ENCODE data around the gene OGA.

The OGA gene

DNA sequence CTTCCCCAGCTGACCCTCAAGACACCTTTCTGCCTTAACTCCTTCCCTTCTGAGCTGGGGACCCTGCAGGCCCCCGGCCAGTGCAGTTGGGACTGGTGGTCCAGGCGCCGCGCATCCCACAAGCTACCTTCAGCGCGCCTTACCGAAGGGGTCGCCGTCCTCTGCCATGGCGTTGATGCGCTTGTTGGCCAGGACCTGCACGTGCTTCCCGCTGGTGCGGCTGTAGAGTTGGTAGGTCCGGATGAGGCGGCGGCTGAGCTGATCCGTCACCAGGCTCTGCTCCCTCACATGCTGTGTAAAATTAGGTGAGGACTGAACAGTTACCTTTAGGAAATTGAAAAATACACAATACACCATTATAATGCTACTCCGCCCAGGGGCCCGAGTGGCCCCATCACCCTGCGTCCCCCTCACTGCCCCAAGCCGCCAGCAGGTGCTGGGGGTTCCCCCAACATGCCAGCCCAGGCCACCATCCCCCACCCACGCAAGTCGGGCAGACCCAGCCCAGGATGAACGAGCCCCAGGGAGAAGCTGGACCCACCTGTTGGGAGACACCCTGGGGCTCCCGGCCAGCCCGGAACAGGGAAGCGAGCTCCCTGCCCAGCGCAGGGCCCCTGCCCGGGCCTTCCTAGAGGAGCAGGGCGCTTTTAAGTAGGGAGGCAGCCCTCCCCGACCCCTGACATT is 43.5 kb downstream of the OGA start:
- no peak for DNase-seq (ENCODE audit: low spot score)

DNA sequence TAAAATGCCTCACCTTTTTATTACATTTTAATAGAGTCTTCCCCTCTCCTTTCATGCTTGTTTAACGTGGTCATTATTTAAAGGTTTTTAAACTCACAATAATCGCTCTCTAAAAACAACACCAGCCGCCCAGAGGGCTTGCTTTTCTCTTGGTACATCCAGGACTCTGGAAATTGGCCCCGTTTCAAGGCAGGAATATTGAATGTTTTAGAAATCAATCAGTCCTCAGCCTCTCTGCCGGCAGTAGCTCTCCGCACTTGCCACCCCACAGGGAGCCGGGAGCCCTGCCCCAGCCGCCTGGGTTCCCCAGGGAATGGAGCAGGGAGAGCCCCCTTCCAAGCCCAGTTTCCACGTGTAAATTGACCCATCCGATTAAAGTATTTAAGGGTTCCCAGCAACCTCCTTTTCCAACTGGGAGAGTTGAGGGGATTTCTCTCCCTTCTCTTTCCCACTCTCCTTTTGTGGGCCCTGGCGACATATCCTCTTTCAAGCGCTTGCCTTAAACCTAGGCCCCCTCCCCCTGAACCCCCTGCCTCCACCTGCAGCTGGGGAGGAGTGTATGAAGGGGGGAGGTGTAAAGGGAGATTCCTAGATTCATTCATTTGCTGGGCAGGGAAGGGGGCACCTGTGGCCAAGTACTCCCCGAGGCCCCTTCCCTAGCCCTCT is 44.2 kb downstream of the OGA start:
- no peak for DNase-seq (ENCODE audit: low spot score)

DNA sequence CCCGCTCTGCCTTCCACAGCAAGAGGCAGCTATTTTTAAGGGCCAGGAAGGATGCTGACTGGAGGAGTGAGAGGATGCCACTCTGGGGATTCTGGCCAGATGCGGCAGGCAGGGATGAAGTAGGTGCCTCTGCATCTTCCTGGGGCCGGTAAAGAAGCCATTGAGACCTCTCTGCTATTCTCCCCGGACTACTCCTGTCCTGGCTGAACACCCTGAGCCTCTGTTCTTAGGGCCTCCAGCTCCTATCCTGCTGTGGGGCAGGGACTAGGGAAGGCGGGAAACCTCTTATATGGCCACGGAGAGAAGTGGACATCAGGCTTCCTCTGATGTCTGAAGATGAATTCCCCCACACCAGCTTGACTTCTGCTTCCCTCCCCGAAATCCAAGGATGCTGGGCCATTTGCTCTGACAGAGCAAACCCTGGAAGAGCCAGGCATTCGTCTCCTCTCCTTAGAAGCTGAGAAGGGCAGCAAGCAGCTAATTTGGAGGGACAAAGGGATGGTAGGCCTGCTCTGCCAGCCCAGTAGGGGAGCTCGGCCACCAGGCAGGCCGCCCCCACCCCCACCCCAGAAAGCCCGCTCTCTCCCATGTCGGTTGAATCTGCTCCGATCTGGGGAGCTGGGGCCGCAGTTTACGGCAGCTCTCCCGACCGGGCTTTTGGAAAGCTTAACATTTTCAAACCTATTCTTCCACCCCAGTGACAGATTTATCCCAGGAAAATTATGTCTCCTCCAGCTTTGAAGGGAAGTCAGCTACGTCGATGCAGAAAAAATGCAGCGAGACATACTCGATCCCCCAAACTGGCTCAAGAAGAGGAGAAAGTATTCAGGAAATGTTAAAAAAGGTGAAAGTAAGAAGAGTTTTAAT is 45.1 kb downstream of the OGA start:
- no peak for DNase-seq (ENCODE audit: low spot score)

DNA sequence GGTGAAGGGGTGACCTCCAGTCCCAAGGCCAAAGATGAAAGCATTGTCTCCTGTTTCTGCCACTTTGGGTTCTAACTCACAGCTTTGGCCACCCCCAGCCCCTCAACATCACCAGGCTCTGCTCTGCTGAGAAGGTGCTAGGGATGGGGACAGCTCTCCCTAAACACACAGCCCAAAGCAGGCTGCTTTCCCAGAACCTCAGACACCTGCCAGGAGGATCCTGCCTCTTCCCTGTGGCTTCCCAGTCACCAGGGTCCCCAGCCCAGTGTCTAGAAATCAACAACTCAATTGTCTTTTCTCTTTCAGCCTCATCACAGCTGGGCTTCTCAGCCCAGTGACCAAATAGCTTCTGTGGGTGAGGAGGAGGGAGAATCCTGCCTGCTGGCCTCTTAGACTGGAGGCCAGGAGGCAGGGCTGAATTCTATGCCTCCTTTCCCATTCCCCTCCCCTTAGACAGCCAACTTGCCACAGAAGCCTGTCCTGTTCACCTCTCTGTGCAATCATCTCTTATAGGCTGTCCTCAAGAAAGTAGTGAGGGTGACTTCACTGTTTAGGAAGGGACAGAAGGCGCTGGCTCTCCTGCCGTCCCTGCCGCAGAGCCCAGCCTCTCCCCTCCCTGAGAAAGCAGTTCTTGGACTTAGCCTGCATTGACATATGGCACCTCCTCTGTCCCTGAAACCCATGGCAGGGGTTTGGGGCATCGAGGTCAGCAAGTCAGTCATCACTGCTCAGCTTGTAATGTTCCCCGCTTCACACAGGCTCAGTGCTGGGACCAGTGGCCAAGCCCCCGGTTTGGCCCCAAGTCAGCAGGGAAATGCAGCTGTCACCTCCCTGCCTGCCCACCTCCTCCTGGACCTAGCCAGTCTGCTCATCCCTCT is 46.0 kb downstream of the OGA start:
- DNase-seq (ENCODE audit: low spot score) = no peak

DNA sequence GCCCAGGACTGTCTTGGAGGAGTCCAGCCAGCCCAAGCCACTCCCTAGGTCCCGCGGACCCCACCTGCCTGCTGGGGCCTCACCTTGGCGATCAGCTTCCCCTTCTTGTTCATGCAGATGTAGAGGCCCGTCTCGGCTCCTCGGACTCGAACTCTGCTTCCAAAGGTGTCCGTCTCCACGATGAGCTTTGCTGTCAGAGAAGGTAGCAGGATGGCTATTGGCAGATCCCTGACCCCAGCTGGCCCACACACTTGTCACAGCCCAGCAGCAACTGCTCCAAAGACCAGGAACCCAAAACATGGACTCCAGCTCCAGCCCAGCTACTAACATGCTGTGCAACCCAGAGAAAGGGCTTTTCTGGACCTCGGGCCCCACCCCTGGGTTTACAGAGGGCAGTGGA is 46.9 kb downstream of the OGA start:
- DNase-seq (ENCODE audit: low spot score) = no peak

DNA sequence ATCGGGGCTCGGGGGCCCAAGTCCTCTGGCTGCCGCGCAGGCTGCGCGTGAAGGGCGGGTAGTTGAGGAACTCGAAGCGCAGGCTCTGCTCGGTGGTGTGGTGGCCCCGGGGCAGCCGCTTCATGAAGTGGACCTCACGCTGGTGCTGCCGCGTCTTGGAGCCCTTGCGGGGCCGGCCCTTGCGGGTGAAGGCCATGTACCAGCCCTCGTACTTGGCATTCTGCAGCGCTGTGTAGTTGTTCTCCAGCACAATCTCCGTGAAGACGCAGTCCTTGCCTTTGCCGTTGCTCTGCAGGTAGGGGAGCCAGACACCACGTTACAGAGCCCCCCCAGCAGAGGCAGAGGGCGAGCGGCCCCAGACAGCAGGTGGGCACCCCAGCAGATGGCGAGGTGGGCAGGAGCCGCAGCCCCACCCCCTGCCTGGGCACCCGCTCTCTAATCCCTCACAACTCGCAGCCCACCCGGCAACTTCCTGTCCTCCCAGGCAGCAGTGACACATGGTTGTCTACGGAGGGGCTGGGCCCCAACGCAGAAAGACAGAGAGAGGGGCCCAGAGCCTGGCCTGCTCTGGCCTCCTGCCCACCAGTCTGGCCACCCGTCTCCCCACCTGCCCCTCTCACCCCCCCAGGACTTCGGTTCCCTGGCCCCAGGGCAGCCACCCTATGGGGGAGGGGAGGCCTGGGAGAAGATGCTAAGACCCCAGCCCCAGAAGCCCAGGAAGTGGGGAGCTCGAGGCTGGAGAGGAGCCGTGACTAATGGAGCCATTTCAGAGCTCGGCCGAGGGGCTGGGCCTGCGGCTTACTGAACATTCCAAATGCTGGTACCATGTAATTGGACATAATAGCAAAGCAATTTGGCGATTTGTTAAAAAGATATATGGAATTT is 47.7 kb downstream of the OGA start:
- no peak for DNase-seq (ENCODE audit: low spot score)

DNA sequence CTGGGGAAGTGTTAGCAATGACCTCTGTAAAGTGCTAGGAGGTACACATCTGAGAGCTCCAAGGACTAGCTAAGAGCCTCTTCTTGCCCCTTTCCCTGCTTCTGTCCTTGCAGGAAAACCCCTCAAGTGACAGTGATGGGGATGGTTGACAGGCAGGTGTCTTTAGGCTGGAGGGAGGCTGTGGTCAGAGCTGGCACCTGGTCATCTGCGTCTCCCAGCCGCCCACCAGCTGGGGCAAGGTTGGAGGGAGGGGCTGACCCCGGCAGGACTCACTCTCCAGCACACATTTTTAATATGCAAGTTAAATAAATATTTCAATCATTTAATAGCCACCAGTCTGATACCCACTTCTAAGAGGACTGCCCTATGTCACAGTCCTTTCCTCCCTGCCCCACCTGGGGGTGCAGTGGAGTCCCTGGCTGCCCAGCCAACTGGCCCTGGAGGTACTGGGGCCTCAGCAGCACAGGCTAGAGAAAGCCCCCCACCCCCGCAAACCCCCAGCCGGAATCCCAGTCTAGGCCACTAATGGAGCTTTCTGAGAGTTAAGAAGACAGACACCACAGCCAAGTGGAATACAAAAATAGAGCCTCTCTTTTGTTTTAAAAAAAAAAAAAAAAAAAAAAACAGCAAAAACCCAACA is 48.6 kb downstream of the OGA start:
- no peak for DNase-seq (ENCODE audit: low spot score)

DNA sequence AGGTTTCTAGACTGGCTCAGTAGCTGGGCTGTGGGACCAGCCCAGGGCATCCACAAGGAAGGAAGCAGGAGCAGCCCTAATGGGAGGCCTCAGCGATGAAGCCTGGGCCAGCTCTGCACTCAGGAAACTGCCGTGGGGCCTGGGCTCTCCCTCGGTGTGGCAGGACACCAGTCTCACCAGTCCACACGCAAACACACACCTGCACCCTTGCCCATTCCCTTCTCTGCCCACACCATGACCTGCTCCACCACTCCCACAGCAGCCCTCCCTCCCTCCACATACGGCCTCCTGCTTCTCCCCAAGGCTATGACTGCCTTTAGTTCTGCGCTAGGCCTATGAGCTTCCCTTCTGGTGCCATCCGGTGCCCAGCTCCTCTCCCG is 49.5 kb downstream of the OGA start:
- DNase-seq (ENCODE audit: low spot score) = no peak

DNA sequence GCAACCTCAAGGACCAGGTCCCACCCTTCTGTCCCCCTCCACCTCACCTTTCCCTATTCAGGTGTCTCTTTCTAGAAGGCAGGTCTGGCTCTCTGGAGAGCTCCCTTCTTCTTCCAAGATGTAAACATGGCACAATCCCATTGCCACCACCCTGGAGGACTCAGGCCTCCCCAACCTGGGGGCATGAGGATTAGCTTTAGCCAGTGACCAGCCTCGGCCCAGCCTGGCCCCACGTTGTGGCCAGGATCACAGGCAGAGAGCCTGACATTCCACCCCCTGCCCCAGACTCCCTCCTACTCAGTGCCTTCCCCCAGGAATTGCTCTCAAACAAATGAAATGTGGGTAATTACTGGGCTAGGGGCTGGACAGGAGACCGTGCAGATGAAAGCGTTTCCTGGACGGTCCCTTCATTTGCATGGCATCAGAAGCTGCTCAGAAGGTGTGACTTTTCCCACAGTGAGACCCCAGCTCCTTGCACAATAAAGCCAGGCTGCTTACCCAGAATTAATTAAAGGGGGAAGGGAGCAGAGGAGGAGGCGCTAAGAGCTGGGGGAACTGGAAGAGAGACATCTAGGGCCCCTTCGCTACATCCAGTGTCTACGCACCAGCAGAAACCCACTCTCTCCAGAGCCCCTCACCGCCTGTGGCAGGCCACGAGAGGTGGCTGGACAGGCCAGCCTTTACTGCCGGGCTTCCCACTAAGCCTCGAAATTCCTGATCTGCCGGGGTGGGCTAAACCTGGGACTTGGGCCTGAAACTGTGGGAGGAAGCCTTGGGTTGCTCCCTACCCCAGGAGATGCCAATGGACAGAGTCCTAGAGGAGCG is 50.1 kb downstream of the OGA start:
- DNase-seq (ENCODE audit: low spot score) = no peak

DNA sequence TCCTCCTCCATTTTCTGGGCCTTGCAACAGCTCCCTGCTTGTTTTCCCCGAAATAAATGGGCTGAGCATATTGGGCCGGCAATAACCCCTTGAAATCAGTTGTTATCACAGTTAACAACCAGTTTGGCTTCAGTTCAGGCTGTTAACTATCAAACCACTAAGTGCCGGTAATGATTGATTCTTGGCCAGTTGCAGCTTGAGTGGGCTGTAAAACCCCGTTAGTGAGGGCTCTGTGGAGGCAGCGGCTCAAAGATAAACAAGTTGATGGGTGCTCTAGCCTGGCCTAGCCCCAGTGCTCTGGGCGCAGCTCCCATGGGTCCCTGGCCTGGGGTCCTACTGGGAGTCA is 50.7 kb downstream of the OGA start:
- no peak for DNase-seq (ENCODE audit: low spot score)

DNA sequence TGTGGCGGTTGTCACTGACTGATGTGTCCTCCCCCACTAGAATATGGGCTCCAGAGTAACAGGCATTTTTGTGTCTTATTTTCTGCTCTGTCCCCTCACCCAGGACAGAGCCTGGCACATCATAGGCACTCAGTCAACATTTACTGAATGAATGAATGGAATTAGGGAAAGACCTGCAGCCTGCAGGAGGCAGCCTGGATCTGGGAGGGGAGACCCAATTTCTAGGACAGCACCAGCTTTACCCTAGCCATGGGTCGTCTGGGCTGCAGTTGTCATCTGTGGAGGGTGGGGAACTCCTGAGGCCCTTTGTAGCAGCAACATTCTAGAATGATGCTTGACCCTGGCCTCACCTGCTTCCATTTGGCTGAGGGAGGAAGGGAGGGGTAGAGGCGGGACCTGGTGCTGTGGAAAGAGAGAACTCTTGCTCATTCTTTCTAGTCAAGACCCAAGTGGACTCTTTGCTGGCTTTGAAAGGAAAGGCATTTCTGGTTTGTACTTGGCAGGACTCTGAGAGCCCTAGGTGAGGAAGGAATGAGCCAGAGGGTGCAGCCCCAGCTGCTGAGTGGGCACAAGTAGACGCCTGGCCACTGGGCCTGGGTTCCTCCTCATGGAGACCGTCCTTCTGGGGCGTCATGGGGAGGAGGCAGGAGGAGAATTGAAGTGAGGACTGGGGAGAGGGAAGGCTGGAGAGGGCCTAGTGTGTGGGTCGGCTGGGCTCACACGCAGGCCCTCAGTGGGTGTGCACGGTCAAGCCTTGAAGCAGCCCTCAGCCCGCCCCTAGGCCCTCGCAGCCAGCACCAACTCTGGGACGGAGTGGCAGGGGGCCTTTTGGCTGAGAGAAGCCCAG is 51.3 kb downstream of the OGA start:
- DNase-seq (ENCODE audit: low spot score) = no peak

DNA sequence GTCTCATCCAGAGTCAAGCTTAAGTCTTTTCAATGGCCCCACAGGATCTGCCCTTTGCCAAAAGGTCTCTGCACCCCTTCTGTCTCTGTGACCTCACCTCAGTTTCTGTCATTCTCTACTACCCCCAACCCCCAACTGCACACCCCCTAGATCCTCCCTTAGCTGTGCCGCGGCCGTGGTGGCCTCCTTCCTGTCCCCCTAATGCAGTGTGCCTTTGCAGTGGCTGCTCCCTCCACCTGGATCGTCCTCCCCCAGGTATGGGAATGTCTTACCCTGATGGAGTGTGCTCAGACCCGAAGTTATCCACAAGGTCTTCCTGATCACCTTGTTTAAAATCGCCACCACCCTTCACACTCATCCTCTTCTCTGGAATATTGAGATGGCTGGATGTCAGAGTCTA is 51.9 kb downstream of the OGA start:
- DNase-seq (ENCODE audit: low spot score) = no peak

DNA sequence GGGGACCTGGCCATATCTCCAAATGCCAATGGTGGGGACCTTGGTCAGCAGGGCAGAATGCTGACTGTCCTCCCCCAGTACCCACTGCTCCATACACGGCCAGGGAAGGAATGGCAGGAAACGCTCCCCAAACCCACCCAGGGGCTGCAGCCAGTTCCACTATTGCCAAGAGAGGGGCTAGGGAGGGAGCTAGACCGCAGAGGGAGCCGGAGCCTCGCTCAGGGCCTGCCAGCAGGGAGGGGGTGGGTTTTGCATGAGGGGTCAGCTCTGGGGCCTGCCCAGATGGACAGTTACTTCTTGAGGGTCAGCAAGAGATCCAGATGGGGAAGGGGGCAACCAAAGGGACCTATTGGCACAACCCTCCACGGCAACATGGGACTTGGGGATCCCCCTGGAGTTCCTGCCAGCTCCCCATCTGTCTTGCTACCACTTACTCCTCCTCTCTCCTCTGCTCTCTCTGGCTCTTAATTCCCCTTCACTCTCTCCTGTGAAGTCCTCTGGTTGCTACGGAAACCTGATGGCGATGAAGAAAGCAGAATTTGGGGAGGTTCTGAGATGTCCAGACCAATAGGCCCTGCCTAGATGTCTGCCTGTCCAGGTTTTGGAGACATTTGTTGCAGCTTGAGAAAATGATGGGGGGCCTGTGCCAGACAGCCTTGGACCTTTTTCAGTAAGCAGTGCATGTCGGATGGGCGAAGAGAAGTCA is 55.0 kb downstream of the OGA start:
- no peak for DNase-seq (ENCODE audit: low spot score)

DNA sequence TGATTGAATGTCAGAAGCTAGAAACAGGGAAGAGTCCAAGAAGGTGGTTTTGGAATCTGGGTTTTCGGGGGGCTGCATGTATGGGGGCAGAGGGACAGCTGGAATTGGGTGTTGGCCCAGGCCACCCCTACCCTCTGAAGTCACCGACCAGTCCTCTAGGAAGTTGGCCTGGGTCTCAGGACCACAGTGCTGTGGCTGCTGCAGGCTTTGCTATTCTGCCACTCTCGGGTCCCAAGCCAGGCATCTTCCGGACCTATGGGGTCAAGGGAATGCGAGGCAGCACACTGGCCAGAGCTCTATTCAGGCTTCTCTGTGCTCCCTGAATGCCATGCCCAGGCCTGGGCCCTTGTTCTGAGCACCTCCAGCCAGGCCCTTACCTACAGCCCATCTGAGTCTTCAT is 55.5 kb downstream of the OGA start:
- DNase-seq (ENCODE audit: low spot score) = no peak

DNA sequence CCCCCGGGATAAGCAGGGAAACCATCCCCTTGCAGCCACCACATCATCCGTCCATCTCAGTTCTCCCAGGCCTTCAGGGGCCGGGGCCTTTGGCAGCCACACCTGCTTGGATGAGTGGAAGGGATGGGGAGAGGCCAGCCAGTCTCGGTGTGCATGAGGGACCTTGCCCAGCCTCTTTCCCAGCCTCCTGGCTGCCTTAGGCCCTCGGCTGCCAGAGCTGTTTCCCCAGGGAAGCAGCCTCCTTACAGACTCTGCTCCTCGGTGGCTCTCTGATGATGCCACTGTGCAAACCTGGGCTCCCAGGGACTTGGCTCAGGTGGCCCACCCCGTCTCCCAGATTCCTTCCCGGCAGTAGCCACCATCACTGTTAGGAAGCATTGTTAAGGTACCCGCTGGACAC is 57.0 kb downstream of the OGA start:
- DNase-seq (ENCODE audit: low spot score) = no peak

DNA sequence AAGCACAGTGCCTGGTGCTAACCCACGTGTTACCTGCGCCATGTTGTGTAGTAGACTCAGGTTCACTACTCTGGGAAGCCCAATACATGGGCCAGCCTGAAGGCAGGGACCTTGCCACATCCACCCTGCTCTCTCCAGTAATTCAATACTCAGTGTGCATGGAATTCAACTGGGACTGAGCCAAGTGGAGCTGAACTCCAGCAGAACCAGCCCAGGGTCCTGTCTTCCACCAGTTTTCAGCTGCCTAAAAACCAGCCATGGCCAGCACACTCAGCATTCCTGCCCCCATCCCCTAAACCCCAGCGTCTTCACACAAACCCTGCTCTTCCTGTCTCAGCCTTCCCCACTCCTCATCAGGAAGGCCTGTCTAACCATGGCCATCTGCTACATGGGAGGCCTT is 57.7 kb downstream of the OGA start:
- DNase-seq (ENCODE audit: low spot score) = no peak

DNA sequence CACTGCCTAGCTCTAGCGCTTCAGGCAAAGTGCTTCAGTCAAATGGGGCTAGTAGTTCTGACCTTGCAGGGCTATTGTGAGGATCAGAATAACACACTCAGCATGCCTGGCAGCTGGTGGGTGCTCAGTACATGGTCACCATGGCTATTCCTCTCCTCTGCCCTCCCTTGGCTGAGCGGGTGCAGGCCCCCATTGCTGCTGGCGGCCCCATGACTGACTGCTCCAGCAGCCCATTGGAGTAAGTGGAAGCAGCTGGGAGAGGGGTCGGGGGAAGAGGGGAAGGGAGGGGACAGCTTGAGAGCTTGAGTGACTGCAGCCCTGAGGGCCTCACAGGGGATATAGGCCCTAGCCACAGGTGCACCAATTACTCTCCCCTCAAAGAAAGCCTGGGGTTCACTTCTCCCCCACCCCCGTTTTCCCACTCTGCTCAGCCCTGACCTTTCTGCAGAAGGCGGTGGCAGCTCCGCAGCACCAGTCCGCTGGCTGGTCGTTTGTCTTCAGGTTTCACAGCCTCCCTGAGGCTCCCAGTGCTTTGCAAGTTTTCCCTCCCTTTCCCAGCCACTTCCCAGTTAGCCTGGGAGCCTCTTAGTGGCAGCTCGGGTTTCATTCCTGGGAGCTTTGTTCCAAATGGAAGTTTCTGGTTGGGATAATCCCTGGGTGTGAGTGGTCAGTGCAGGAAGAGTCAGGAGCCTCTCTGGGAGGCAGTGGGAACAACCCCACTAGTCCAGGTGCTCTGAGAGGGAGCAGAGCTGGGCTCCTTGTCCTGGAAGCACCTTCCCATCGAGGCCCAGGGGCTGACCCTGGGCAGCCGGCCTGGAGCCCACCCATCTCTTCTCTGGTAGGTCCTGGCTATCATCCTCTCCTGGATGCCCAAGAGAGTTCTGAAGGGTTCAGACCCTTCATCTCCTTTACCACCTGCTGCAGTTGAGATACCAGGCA is 58.7 kb downstream of the OGA start:
- DNase-seq (ENCODE audit: low spot score) = no peak
